Activated CD4-positive, alpha-beta T cell treated with anti-CD3 and anti-CD28 coated beads for 4 hours (primary cell): ENCODE data around the gene MRPL24.
A peak's percentile ranks its signal among the peaks of the same experiment; 100 is the strongest.

ENCODE experiments used
- DNase-seq, 2 donors: peaks; one replicate each; pipeline ENCODE4 v3.0.0-alpha.2; 2020

MRPL24 gene

DNA sequence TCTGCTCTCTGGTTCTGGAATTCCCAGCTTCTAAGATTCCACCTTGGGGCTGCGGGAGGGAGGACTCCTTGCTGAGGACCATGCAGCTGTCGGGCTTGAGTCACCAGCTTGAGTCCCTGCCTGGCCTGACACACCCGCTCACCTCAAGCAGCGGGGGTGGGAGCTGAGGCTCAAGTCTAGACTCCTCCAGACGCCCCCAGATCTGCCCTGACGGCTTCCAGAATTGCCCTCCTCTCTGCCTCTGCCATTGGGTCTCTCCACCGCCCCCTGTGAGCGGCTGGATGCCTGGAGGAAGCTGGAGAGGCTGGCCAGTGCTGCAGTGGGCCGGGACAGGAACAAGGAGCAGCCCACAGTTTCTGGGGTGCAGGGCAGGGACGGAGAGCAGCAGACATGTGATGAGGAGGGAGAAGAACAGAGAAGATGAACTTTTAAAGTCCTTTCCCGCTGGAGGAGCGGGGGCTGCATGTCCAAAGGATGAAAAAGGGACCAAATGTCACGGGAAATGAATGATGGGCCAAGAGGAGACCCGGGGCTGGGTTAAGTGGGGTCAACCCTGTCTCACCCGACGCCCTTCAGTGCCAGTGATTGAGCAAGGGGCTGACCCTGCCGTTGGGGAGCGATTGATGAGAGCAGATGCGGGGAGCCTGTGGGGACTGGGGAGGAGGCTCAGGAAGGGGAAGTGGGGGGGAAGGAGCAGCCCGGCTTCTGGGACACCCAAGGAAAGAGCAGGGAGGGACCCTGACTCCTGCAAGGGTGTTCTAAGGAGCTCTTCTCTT, 49.0 kb downstream of the MRPL24 start:
- DNase-seq: no peak

DNA sequence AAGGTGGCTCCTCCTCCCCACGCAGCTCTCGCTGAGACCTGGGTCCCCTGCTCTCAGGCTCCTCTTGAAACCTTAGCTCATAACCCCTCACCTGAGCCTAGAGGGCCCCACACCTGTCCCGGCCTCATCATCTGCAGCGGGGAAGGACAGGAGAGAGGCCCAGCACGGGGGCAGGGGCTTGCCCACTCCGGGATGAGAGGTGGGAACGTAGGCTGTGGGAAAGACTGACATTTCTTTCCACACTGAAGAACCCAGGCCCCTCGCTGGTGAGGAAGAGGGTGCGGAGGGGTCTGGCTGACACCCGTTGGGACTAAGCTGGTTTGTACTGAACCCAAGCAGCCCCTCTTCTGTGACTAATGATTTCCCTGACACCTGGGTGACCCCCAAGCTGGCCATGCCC, 49.7 kb downstream of the MRPL24 start:
- DNase-seq: no peak

DNA sequence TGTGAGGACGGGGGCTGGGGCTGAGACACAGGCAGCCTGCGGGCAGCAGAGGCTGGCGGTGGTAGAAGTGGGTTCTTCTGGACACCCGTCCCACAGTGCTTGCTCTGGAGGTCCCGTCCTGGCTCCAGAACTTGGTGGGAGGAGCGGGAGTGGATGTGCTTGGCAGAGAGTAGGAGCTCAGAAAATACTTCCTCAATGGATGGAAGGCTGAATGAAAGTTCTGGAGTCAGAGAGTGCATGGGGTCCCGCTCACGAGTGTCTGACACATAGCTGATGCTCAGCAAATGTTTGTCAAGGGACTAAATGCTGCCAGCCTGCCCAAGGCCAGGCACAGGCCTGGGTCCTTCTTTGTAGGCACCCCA, 50.2 kb downstream of the MRPL24 start:
- no peak for DNase-seq

DNA sequence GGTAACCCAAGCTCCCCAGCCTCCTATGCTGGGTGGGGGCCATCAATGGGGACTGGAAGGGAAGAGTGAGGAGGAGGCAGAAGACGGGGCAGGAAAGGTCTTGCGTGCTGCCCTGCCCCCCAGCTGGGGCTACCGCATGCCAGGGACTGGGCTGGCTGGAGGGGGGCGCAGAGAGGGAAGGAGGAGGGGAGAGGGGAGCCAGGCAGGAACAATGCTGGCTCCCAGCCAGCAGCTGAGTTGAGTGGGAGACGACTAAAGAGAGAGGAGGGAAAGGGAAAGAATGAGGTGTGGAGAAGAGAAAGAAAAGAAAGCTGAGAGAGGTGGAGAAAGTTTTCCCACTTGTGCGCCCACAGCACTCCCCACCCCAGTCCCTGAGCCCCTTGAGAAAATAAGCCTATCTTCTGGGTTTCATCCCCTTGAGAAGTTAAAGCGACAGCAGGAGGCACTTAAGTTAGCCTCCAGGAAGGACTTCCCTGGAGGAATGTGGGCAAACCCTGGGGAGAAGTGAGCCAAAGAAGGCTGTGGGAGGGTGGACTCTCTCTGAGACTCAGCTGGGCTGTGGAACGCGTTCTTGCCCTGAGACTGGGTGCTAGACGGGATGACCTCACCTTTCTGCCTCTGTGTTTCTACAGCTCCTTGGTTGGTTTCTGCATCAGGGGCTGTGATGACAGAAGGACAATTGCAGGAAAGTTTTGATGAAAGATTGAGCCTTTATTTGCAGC, 50.8 kb downstream of the MRPL24 start:
- no peak for DNase-seq

DNA sequence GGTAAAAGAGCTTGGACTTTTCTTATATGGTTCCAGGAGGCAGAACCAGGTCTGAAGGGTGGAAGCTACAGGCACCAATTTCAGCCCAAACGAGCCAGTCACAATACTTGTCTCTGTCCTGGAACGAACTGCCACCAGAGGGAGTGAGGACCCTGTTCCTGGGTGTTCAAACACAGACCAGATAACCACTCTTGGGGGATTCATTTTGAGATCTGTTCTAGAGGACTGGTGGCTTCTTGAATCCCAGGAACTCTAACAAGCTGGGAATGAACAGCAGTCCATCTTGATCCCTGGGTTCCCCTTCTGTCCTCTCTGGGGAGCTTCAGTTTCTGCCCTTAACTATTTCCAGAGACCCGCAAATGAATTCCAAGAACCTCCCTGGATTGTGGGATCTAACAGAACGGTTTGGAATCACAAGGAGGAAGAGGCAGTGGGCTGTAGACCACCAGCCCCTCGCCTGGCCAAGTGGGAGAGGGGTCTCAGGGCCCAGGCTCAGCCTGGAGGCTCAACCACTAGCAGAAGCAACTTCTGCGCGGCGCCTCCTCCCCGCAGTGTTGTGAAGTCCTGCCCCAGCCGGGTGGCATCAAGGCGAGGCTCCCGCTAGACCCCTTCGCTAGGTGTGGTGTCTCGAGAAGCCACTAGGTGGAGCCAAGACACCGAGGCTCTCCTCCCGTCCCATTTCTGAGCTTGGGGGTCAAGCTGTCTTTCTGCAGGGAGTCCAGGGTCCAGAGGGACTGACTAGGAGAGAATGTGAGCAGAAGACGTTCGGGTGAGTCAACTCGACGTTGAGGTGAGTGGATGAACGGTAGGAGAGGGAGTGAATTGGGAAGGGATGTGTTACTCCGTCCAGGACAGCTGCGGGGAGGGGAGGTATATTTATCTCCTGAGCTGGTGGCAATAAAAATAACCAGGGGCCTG, 51.6 kb downstream of the MRPL24 start:
- peak; percentile 73 to 75 for DNase-seq
